HG03520 (cell line): ENCODE data around the gene IVL.

ENCODE experiments used
- ATAC-seq: cut with Tn5 transposase; IDR thresholded peaks from one replicate; pipeline ENCODE4 v1.9.1; 2021; ENCODE audit warnings: mild to moderate bottlenecking, moderate library complexity; ENCODE audit not compliant: unreplicated experiment

IVL gene

GRCh38 chr1:152946248-152946647, 37.9 kb downstream of the IVL start:
- ATAC-seq = no peak

- no peak for ATAC-seq
Observed at GRCh38 chr1:152946651-152947256, 38.4 kb downstream of the IVL start, which contains the start of gene SPRR5. SPRR5 (plus strand) TSS chr1:152947206; CDS start chr1:152948555, 1,349 bp downstream.

- no peak for ATAC-seq
Observed at GRCh38 chr1:152951711-152952110, 43.4 kb downstream of the IVL start.

- ATAC-seq = no peak
Observed at GRCh38 chr1:152953761-152954160, 45.4 kb downstream of the IVL start.

- no peak for ATAC-seq
Observed at GRCh38 chr1:152954436-152954835, 46.1 kb downstream of the IVL start.

- ATAC-seq = no peak
Observed at GRCh38 chr1:152957561-152957960, 49.2 kb downstream of the IVL start.

- ATAC-seq = no peak
Observed at GRCh38 chr1:152959273-152959672, 50.9 kb downstream of the IVL start.

GRCh38 chr1:152959801-152960451, 51.6 kb downstream of the IVL start:
- no peak for ATAC-seq

- ATAC-seq = peak; percentile 50
Observed at GRCh38 chr1:152960452-152961044, 52.2 kb downstream of the IVL start.
